Activated CD4-positive, alpha-beta T cell treated with anti-CD3 and anti-CD28 coated beads, Interleukin-2, amount 10 ng/mL, durations not matched to agents 24 days and 14 days (primary cell): ENCODE measurements around the gene MAP3K21. TPM values are rescaled to one million over a fixed set of nuclear protein-coding genes. Genes with fewer than 3 reads are reported as not detected.

Experiments used
- DNase-seq: peaks from one replicate; pipeline ENCODE4 v3.0.0; 2022
- H3K27ac Mint-ChIP-seq: one replicate; pipeline ENCODE4 v1.8.0; 2022; ENCODE audit warnings: mild to moderate bottlenecking, mixed read lengths
- H3K27me3 Mint-ChIP-seq: one replicate; pipeline ENCODE4 v1.8.0; 2022; ENCODE audit warnings: mixed read lengths
- H3K36me3 Mint-ChIP-seq: one replicate; pipeline ENCODE4 v1.8.0; 2022; ENCODE audit warnings: low read depth, mild to moderate bottlenecking, mixed read lengths
- H3K4me1 Mint-ChIP-seq: one replicate; pipeline ENCODE4 v1.8.0; 2021; ENCODE audit warnings: mixed read lengths
- H3K4me3 Mint-ChIP-seq: one replicate; pipeline ENCODE4 v1.8.0; 2022; ENCODE audit warnings: mild to moderate bottlenecking, moderate library complexity, mixed read lengths
- H3K9me3 Mint-ChIP-seq: one replicate; pipeline ENCODE4 v1.8.0; 2021; ENCODE audit warnings: mixed read lengths
- intact Hi-C: fragments of 100-400 bp; cut with micrococcal nuclease; formaldehyde crosslinking; loops from one replicate; pipeline ENCODE4 v1.15.1; 2023
- total RNA-seq: library from RNA; stranded (reverse); gene quantifications from 2 replicates; pipeline ENCODE4 v1.2.3, GENCODE V29; 2022

Gene MAP3K21
- total RNA-seq, 1 donor from 2014 or later: 1.5 TPM

GRCh38 chr1:233357595-233358397 is 30.3 kb downstream of the MAP3K21 start:
- intact Hi-C loops: no loop called here
- Mint-ChIP-seq H3K27me3 (peaks cover 8% of the 10 kb centered on the region), H3K4me3 (no peak overlapping the region), H3K36me3 (no peaks in the 10 kb centered on the region), H3K27ac (no peak overlapping the region), H3K4me1 (peaks cover 7% of the 10 kb centered on the region), H3K9me3 (no peaks in the 10 kb centered on the region)
- peak; percentile 59 for DNase-seq

- no peak for DNase-seq
- intact Hi-C loops: no loop called here
- Mint-ChIP-seq H3K36me3 (no peaks in the 10 kb centered on the region), H3K27ac (no peak overlapping the region), H3K9me3 (no peaks in the 10 kb centered on the region), H3K4me1 (peaks cover 7% of the 10 kb centered on the region), H3K4me3 (no peak overlapping the region), H3K27me3 (peaks cover 6% of the 10 kb centered on the region)
Measured at GRCh38 chr1:233359431-233359830, 31.9 kb downstream of the MAP3K21 start.

DNA sequence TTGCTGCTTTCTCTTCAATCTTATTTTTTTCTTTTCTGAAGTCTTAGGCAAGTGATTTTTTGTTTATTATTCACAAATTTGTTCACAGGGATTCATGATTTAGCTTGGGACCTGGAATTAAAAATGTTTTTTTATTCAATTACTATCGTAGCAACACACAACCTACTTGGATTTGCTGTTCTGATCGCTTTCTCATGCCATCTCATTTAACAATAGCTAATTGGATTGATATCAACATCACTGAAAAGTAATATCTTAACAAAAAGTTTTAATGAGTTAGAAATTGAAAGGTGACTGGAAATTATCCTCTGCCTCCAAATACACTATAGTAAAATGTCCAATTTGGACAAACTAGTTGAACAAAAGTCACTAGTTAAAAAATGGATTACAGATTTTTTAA is 32.4 kb downstream of the MAP3K21 start:
- H3K27ac Mint-ChIP-seq: no peak overlapping the region
- H3K4me1 Mint-ChIP-seq: peaks cover 7% of the 10 kb centered on the region
- no peak for DNase-seq
- H3K36me3 Mint-ChIP-seq: no peaks in the 10 kb centered on the region
- no peaks in the 10 kb centered on the region for H3K9me3 Mint-ChIP-seq
- peaks cover 6% of the 10 kb centered on the region for H3K27me3 Mint-ChIP-seq
- intact Hi-C loops: loop anchor here (10.0 kb wide), 2 partner anchors 55 to 705 kb away; no protein-coding TSS in a partner anchor
- H3K4me3 Mint-ChIP-seq: no peak overlapping the region

DNA sequence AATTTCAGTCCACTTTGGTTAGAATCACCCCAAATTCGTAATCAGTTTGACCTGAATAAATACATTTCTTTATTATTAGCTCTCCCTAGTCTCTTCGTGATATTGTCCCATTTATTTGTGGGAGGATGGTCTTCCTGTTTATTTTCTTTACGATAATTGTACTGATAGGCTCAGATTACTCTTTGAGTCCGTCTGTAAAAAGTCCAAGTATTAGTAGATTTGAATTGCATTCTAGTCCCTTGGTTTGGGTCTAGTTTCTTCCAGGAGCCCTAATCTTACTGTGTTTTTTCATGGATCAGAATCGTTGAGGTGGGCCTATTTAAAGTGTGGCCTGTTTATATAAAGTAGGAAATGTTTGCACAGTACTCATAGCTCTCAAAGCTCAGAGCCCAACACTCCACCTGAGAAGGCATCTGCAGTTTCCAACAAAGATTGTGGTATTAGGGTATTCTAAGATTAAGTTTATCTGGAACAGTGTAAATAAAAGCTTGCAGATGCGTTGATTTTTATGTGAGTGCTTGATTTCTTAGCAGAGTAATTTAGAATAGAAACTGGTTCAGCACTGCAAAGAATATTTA is 33.1 kb downstream of the MAP3K21 start:
- H3K4me3 Mint-ChIP-seq: no peak overlapping the region
- peaks cover 7% of the 10 kb centered on the region for H3K4me1 Mint-ChIP-seq
- H3K9me3 Mint-ChIP-seq: no peaks in the 10 kb centered on the region
- H3K27ac Mint-ChIP-seq: no peak overlapping the region
- no peak for DNase-seq
- H3K36me3 Mint-ChIP-seq: no peaks in the 10 kb centered on the region
- intact Hi-C loops: loop anchor here (10.0 kb wide), 2 partner anchors 56 to 704 kb away; no protein-coding TSS in a partner anchor
- peaks cover 9% of the 10 kb centered on the region for H3K27me3 Mint-ChIP-seq

GRCh38 chr1:233361876-233362275 is 34.4 kb downstream of the MAP3K21 start:
- Mint-ChIP-seq H3K27ac (no peak overlapping the region), H3K27me3 (peaks cover 7% of the 10 kb centered on the region), H3K36me3 (no peaks in the 10 kb centered on the region), H3K4me1 (peaks cover 3% of the 10 kb centered on the region), H3K4me3 (no peak overlapping the region), H3K9me3 (no peaks in the 10 kb centered on the region)
- intact Hi-C loops: loop anchor here (10.0 kb wide), 2 partner anchors 57 to 703 kb away; no protein-coding TSS in a partner anchor
- DNase-seq: no peak

DNA sequence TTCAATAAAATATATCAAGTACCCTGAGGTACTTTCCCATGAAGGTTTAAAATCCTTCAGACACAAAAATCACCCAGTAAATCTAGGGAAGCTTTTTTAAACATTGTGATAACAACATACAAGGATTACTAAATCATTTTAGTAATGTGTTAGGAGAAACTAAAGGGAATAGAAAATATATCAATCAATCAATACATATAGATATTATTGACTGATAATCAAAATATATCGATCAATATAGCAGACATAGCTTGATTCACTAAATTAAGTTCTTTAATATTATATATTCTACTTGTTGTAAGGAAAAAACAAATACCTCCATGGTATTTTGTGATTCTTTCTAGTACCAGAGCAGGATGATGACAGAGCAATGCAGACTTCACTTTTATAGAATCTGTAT is 35.2 kb downstream of the MAP3K21 start:
- Mint-ChIP-seq H3K9me3 (no peaks in the 10 kb centered on the region), H3K4me3 (no peak overlapping the region), H3K27me3 (peaks cover 7% of the 10 kb centered on the region), H3K27ac (no peak overlapping the region), H3K36me3 (no peaks in the 10 kb centered on the region), H3K4me1 (no peaks in the 10 kb centered on the region)
- intact Hi-C loops: loop anchor here (10.0 kb wide), 2 partner anchors 58 to 702 kb away; no protein-coding TSS in a partner anchor
- DNase-seq: no peak

- no peak overlapping the region for H3K4me3 Mint-ChIP-seq
- no peaks in the 10 kb centered on the region for H3K36me3 Mint-ChIP-seq
Measured at GRCh38 chr1:233364026-233364425, 36.5 kb downstream of the MAP3K21 start.

DNA sequence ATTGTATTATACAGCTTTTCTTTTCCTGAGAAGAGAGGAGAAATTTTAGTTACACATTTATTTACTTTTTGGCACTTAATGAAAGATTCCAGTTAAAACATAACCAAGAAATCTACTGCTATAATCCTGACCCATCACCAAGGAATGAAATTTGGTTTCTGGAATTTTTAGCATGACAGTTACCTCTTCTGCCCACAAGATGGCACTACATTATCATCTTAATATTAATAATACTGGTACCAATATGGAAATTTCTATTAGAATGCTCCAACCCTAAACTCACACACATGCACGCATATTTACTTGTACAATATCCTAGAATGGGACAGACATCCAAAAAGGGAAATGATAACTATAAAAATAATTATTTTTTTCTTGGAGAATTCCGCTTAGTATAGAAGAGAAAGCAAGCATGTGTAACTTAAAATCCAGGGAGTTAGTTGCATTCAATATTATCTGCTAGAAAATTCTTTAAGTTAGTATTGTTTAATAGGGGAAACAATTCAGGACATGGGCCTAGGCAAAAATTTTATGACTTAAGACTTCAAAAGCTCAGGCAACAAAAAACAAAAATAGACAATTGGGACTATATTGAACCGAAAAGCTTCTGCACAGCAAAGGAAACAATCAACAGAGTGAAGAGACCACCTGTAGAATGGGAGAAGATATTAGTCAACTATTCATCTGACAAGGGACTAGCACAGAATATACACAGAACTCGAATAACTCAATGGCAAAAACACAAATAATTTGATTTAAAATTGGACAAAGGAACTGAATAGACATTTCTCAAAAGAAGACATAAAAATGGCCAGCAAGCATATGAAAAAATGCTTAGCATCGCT is 37.4 kb downstream of the MAP3K21 start:
- Mint-ChIP-seq H3K27ac (no peak overlapping the region), H3K4me3 (no peak overlapping the region)

More at GRCh38 chr1:233364026-233364425, 36.5 kb downstream of the MAP3K21 start:
- Mint-ChIP-seq H3K4me1 (no peaks in the 10 kb centered on the region), H3K9me3 (no peaks in the 10 kb centered on the region), H3K27me3 (peaks cover 9% of the 10 kb centered on the region), H3K27ac (no peak overlapping the region)
- no peak for DNase-seq
- intact Hi-C loops: loop anchor here (1.0 to 10.0 kb wide), 3 partner anchors 59 to 701 kb away; no protein-coding TSS in a partner anchor

GRCh38 chr1:233366575-233366974 is 39.1 kb downstream of the MAP3K21 start:
- no peaks in the 10 kb centered on the region for H3K36me3 Mint-ChIP-seq
- H3K4me1 Mint-ChIP-seq: no peaks in the 10 kb centered on the region
- no peaks in the 10 kb centered on the region for H3K9me3 Mint-ChIP-seq
- no peak overlapping the region for H3K4me3 Mint-ChIP-seq
- H3K27me3 Mint-ChIP-seq: peaks cover 9% of the 10 kb centered on the region
- DNase-seq: no peak
- H3K27ac Mint-ChIP-seq: no peak overlapping the region
- intact Hi-C loops: loop anchor here (10.0 kb wide), 2 partner anchors 62 to 698 kb away; no protein-coding TSS in a partner anchor

More for the DNA sequence above, 37.4 kb downstream of the MAP3K21 start:
- H3K36me3 Mint-ChIP-seq: no peaks in the 10 kb centered on the region
- intact Hi-C loops: loop anchor here (1.0 to 10.0 kb wide), 3 partner anchors 60 to 700 kb away; no protein-coding TSS in a partner anchor
- peaks cover 9% of the 10 kb centered on the region for H3K27me3 Mint-ChIP-seq
- DNase-seq: no peak
- H3K4me1 Mint-ChIP-seq: no peaks in the 10 kb centered on the region
- no peaks in the 10 kb centered on the region for H3K9me3 Mint-ChIP-seq

GRCh38 chr1:233367057-233367803 is 39.7 kb downstream of the MAP3K21 start:
- intact Hi-C loops: loop anchor here (10.0 kb wide), 2 partner anchors 62 to 698 kb away; no protein-coding TSS in a partner anchor
- Mint-ChIP-seq H3K4me3 (no peak overlapping the region), H3K27ac (no peak overlapping the region), H3K27me3 (peaks cover 9% of the 10 kb centered on the region), H3K36me3 (no peaks in the 10 kb centered on the region), H3K9me3 (no peaks in the 10 kb centered on the region), H3K4me1 (peaks cover 2% of the 10 kb centered on the region)
- no peak for DNase-seq

GRCh38 chr1:233368106-233368788 is 40.7 kb downstream of the MAP3K21 start:
- Mint-ChIP-seq H3K27ac (no peak overlapping the region), H3K27me3 (peaks cover 9% of the 10 kb centered on the region), H3K4me1 (peaks cover 2% of the 10 kb centered on the region)

GRCh38 chr1:233368789-233369130 is 41.2 kb downstream of the MAP3K21 start:
- no peaks in the 10 kb centered on the region for H3K9me3 Mint-ChIP-seq
- H3K4me1 Mint-ChIP-seq: peaks cover 2% of the 10 kb centered on the region
- H3K4me3 Mint-ChIP-seq: no peak overlapping the region
- intact Hi-C loops: loop anchor here (10.0 kb wide), 2 partner anchors 64 to 696 kb away; no protein-coding TSS in a partner anchor
- no peaks in the 10 kb centered on the region for H3K36me3 Mint-ChIP-seq
- DNase-seq: no peak
- peaks cover 9% of the 10 kb centered on the region for H3K27me3 Mint-ChIP-seq
- H3K27ac Mint-ChIP-seq: no peak overlapping the region

More at GRCh38 chr1:233368106-233368788, 40.7 kb downstream of the MAP3K21 start:
- intact Hi-C loops: loop anchor here (10.0 kb wide), 2 partner anchors 63 to 697 kb away; no protein-coding TSS in a partner anchor
- Mint-ChIP-seq H3K9me3 (no peaks in the 10 kb centered on the region), H3K36me3 (no peaks in the 10 kb centered on the region), H3K4me3 (no peak overlapping the region)
- DNase-seq: no peak
